GM21367 (cell line): Measurements from ENCODE around the gene THSD7A.

ENCODE experiments used
- ATAC-seq: cut with Tn5 transposase; IDR thresholded peaks from one replicate; pipeline ENCODE4 v1.9.1; 2021; ENCODE audit not compliant: unreplicated experiment

Gene THSD7A

DNA sequence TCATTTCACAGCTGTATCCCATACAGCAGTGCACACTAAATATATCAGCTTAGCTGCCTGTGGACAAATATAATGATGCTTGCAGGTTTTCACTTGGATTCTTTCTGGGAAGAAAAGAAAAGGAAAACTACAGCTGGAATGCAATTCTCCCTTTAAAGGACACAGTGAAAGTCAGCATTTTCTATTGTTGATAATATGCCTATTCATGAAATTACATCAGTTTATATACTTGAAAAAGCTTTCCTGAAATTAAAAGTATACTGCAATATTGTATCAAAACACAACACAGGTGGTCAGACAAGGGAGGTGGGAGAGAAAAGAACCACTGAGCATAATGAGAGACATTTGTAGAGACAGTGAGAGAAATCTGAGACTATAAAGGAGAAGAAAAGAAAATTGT is 20.3 kb downstream of the THSD7A start:
- no peak for ATAC-seq

- no peak for ATAC-seq
Measured at GRCh38 chr7:11810043-11810625, 21.9 kb downstream of the THSD7A start.

- ATAC-seq: no peak
Measured at GRCh38 chr7:11807000-11807399, 25.0 kb downstream of the THSD7A start.

DNA sequence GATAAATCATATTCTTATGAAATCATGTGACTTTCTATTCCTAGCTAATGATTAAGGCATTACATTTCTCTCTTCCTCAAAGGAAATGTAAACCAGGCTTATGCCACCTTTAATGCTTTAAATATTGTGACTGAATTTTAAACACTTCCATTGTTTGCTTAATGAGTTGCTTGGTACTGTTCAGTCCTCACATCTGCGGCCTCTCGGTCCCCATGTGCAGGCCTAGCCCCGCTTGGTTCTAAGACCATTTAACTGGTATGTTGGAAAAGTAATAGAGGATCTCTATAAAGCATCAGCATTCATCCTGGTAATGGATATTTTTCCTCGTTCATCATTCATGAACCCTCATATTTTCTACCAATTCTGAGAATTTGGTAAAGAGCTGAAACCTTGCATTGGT is 27.4 kb downstream of the THSD7A start:
- no peak for ATAC-seq

- no peak for ATAC-seq
Measured at GRCh38 chr7:11795231-11795630, 36.8 kb downstream of the THSD7A start.

DNA sequence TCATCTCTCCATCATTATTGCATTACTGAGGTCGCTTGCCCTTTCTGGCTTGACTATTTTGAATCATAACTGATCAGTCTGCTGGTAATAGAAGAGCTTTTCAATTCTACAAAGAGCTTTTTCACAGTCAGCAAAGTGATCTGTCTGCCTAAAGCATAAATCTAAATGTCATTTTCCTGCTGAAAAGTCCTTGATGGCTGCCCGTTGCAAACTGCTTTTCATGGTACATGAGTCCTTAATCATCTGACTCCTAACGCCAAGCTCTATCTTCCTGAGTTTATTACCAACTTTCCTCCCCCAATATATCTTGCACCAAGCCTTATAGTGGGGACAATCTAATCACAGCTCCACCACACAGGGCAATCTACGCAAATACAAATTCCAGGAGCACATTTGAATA is 39.8 kb downstream of the THSD7A start:
- ATAC-seq: no peak

- ATAC-seq: no peak
Measured at GRCh38 chr7:11788568-11788967, 43.4 kb downstream of the THSD7A start.

DNA sequence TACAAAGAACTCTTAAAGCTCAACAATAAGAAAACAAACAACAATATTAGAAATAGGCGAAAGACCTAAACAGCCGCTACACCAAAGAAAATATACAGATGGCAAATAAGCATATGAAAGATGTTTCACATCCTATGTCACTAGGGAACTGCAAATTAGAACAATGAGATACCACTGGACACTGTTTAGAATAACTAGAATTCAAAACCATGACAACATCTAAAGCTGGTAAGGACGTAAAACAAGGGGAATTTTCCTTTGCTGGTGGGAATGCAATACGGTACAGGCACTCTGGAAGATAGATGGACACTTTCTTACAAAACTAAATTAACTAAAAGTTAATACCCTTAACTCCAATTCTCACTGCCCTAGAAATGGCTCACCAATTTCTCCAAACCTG is 44.5 kb downstream of the THSD7A start:
- no peak for ATAC-seq

- ATAC-seq: no peak
Measured at GRCh38 chr7:11786186-11786585, 45.8 kb downstream of the THSD7A start.

GRCh38 chr7:11784769-11785536 is 47.0 kb downstream of the THSD7A start:
- ATAC-seq: no peak

- no peak for ATAC-seq
Measured at GRCh38 chr7:11779864-11780674, 51.9 kb downstream of the THSD7A start.

DNA sequence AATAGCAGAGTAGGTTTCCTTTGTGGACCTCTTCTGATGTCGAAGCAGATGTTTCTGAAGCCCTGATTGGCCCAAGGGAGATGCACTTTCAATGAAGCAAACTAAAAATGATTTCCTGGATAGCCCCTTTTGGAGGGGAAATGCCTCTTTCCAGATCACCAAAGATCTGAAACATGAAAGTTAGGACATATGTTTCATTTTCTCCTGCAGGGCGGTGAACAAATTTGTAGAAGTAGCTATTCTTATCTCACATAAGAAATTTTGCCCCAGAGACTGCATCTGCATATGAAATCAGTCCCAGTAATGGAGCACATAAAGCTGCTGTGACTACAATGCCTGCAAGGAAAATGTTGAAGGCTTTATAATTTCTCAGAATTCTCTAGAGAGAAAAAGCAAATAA is 56.0 kb downstream of the THSD7A start:
- no peak for ATAC-seq

DNA sequence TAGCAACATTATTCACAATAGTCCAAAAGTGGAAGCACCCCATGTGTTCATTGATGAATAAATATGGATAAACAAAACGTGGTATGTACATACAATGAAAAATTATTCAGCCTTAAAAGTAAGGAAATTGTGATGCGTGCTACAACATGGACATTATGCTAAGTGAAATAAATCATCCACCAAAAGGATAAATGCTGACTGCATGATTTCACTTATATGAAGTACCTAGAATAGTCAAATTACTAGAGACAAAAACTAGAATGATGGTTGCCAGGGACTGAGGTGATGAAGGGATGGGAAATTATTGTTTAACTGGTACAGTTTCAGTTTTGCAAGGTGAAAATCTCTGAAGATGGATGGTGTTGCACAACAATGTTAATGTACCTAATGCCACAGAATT is 56.6 kb downstream of the THSD7A start:
- ATAC-seq: no peak

- no peak for ATAC-seq
Measured at GRCh38 chr7:11768263-11768662, 63.7 kb downstream of the THSD7A start.

DNA sequence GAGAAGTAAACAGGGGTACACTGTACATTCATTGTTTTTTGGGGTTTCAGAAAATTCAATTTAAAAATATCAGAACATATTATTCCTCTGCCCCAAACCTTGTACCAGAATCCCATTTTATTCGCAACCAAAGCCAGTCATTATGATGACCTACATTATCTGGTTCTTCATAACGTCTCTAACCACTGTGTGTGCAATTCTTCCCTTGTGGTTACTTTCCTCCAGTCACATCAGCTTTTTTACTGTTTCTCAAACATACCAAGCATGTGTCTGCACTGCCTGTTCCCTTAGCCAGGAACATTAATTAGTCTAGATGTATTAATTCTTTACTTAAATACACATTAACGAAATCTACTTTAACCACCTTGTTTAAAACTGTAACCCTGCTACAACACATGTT is 64.8 kb downstream of the THSD7A start:
- ATAC-seq: no peak

- ATAC-seq: no peak
Measured at GRCh38 chr7:11760372-11760771, 71.6 kb downstream of the THSD7A start.

DNA sequence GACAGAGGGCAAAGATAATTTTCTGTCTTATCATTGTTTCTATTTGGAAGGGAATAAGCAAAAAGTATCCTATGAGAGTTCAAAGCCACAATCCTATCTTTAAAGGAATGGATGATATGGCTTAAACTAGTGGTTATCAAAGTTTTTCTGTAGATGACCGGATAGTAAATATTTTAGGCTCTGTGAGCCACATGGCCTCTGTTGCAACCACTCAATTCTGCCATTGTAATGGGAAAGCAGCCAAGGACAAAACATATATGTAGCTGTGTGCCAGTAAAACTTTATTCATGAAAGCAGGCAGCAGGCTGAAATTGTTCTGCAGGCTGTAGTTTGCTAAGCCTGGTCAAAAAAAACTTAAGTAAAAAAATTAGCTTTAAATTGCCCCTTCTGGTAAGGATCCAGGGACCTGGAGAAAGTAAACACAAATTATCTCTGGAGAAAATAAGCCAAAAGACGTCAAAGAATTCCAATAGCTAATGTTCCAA is 73.3 kb downstream of the THSD7A start:
- ATAC-seq: no peak

DNA sequence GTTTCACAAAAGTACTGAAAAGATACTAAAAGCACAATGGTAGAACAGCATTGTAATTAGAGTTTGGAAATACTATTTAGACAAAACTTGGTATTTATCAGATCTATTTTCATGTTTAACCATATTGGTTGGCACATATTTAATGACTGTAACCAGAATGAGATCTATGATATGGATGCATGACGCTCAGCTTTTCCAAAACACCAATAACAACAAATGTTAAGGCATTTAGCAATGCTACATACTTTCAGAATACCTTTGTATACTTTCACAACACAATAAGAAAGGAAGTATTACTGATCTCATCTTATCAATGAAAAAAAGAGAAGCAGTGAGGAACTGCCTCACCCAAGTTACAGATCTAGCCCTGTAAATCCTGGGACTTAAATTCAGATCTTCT is 74.8 kb downstream of the THSD7A start:
- no peak for ATAC-seq

GRCh38 chr7:11754933-11755332 is 77.1 kb downstream of the THSD7A start:
- no peak for ATAC-seq

- peak; percentile 57 for ATAC-seq
Measured at GRCh38 chr7:11754123-11754522, 77.9 kb downstream of the THSD7A start.

- ATAC-seq: no peak
Measured at GRCh38 chr7:11753433-11753832, 78.6 kb downstream of the THSD7A start.
